Fibroblast of lung (primary cell): Measurements from ENCODE around the gene STK32B. TPM values are rescaled to one million over a fixed set of nuclear protein-coding genes. Genes with fewer than 3 reads are reported as not detected.

Experiments
- DNase-seq, 2 donors: peaks; one replicate each; pipeline versions ENCODE4 v3.0.0 to v3.0.0-alpha.2; 2010; ENCODE audit warnings: low read depth in 2 of 2
- H2AFZ ChIP-seq: 2 replicates; pipeline ENCODE4 v1.5.1; 2012; ENCODE audit warnings: low read length, control low read depth, inconsistent platforms
- H3K27ac ChIP-seq: 2 replicates; pipeline ENCODE4 v1.5.1; 2011; ENCODE audit warnings: low read length, control low read depth; ENCODE audit not compliant: insufficient read depth
- H3K27me3 ChIP-seq: 2 replicates; pipeline ENCODE4 v1.5.1; 2011; ENCODE audit warnings: mild to moderate bottlenecking, low read length; ENCODE audit not compliant: control insufficient read depth, insufficient read depth
- H3K36me3 ChIP-seq: 2 replicates; pipeline ENCODE4 v1.5.1; 2011; ENCODE audit warnings: low read length; ENCODE audit not compliant: control insufficient read depth, insufficient read depth
- H3K4me1 ChIP-seq: 2 replicates; pipeline ENCODE4 v1.5.1; 2011; ENCODE audit warnings: low read length; ENCODE audit not compliant: control insufficient read depth, insufficient read depth; ENCODE audit errors: extremely low read depth
- H3K4me2 ChIP-seq: 2 replicates; pipeline ENCODE4 v1.5.1; 2011; ENCODE audit warnings: low read length, control low read depth; ENCODE audit not compliant: insufficient read depth; ENCODE audit errors: extremely low read depth
- H3K4me3 ChIP-seq, 4 experiments: fragments of 200-600 bp in 1 of 4; sonication (generic) in 1 of 4; replicated peaks in 1 of 4; 2 replicates each; pipeline ENCODE4 v1.5.1; 2011 to 2016; ENCODE audit warnings: low read length in 4 of 4, low read depth in 3 of 4, mild to moderate bottlenecking in 3 of 4, control low read depth in 2 of 4, inconsistent platforms in 1 of 4, mixed read lengths in 1 of 4; ENCODE audit not compliant: insufficient read depth in 1 of 4; ENCODE audit errors: control extremely low read depth in 1 of 4
- H3K79me2 ChIP-seq: 2 replicates; pipeline ENCODE4 v1.5.1; 2012; ENCODE audit warnings: mild to moderate bottlenecking, low read length, inconsistent platforms; ENCODE audit not compliant: control insufficient read depth, insufficient read depth
- H3K9ac ChIP-seq: 2 replicates; pipeline ENCODE4 v1.5.1; 2011; ENCODE audit warnings: mild to moderate bottlenecking, low read length, control low read depth; ENCODE audit not compliant: insufficient read depth
- H3K9me3 ChIP-seq: 2 replicates; pipeline ENCODE4 v1.5.1; 2012; ENCODE audit warnings: low read depth, low read length; ENCODE audit not compliant: control insufficient read depth, insufficient read depth
- H4K20me1 ChIP-seq: 2 replicates; pipeline ENCODE4 v1.5.1; 2011; ENCODE audit warnings: low read length; ENCODE audit not compliant: control insufficient read depth, insufficient read depth; ENCODE audit errors: extremely low read depth
- CTCF ChIP-seq, 2 donors: IDR thresholded peaks in 1 of 2; conservative IDR thresholded peaks in 1 of 2; 1 replicate in 1 of 2; 2 replicates in 1 of 2; pipeline ENCODE4 v1.5.1; 2011 to 2012; ENCODE audit warnings: low read length in 2 of 2, control low read depth in 1 of 2, inconsistent platforms in 1 of 2, low read depth in 1 of 2, mild to moderate bottlenecking in 1 of 2
- EZH2 ChIP-seq: IDR thresholded peaks from 2 replicates; pipeline ENCODE4 v1.5.1; 2012; ENCODE audit warnings: low read length, control low read depth, mild to moderate bottlenecking; ENCODE audit errors: missing control alignments
- polyA plus RNA-seq, 2 donors: library from polyadenylated mRNA; depleted of rRNA in 1 of 2; stranded (reverse) in 1 of 2; unstranded in 1 of 2; fragments of >200 nt; gene quantifications; 2 replicates each; pipeline ENCODE4 v1.2.1, GENCODE V29; 2011 to 2012; ENCODE audit warnings: missing spikeins in 1 of 2
- total RNA-seq: library from RNA; depleted of rRNA; stranded (reverse); fragments of >200 nt; gene quantifications from 2 replicates; pipeline ENCODE4 v1.2.1, GENCODE V29; 2014

STK32B gene
- total and polyA plus RNA-seq, 2 donors (not counting 1 experiment from before 2014, with no cell fraction given) = 0.50 to 1.4 TPM

GRCh38 chr4:5372198-5372597, 320.9 kb downstream of the STK32B start:
- H3K9ac ChIP-seq = no peak overlapping the region
- no peaks in the 10 kb centered on the region for H3K36me3 ChIP-seq
- no peak overlapping the region for H3K27ac ChIP-seq
- H2AFZ ChIP-seq = no peak overlapping the region
- H3K9me3 ChIP-seq = no peaks in the 10 kb centered on the region
- H3K4me3 ChIP-seq = no peak overlapping the region
- H3K79me2 ChIP-seq = no peaks in the 10 kb centered on the region
- H3K4me2 ChIP-seq = no peak overlapping the region
- DNase-seq = no peak
- no peaks in the 10 kb centered on the region for H3K4me1 ChIP-seq
- no peak for TF ChIP-seq EZH2
- no peak for TF ChIP-seq CTCF (conservative IDR thresholded peaks at IDR 0.05 in 1 of 2, IDR thresholded peaks at IDR 0.05 in 1 of 2; ENCODE audit: low read depth in 1 of 2, low read length in 2 of 2)
- H3K27me3 ChIP-seq = no peaks in the 10 kb centered on the region
- H4K20me1 ChIP-seq = no peaks in the 10 kb centered on the region

DNA sequence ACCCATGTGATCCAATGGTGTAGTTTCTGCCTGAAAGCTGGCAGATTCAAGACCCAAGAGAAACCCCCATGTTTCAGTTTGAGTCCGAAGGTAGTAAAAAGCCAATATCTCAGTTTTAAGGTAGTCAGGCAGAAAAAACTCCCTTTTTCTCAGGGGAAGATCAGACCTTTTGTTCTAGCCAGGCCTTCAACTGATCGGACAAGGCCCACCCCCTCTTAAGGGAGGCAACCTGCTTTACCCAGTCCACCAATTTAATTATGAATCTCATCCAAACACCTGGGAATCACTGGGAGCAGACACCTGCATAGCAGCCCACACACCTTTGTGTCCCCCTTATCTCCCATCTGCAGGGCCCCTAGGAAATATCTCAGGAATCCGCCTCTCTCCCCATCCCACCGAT, 322.0 kb downstream of the STK32B start:
- Histone ChIP-seq H4K20me1 (no peaks in the 10 kb centered on the region), H3K4me3 (no peak overlapping the region)
- TF ChIP-seq EZH2 = no peak
- TF ChIP-seq CTCF (conservative IDR thresholded peaks at IDR 0.05 in 1 of 2, IDR thresholded peaks at IDR 0.05 in 1 of 2; ENCODE audit: low read depth in 1 of 2, low read length in 2 of 2) = no peak

DNA sequence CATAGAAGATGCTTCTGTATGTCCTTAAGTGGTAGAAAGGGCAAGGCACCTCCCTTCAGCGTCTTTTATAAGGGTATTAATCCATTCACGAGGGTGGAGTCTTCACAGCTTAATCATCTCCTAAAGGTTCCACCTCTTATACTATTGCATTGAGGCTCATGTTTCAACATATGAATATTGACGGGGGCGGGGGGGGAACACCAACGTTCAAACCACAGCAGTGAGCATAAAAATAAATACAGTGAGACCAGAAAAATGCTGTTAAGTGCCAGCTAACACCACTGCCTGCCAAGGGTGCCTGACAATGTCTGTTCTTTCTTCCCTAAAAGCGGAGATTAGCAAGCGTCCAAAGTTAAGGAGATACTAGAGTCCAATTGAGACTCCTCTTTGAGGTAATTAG, 323.3 kb downstream of the STK32B start:
- peak in 1 of 2 donors; percentile 18 for DNase-seq
- Histone ChIP-seq H4K20me1 (no peaks in the 10 kb centered on the region), H3K9ac (no peak overlapping the region), H3K79me2 (no peaks in the 10 kb centered on the region), H3K9me3 (no peaks in the 10 kb centered on the region), H3K4me2 (no peak overlapping the region), H3K4me3 (no peak overlapping the region), H3K27me3 (no peaks in the 10 kb centered on the region), H2AFZ (no peak overlapping the region), H3K36me3 (no peaks in the 10 kb centered on the region), H3K4me1 (no peaks in the 10 kb centered on the region), H3K27ac (no peak overlapping the region)
- TF ChIP-seq EZH2 (no peak), CTCF (conservative IDR thresholded peaks at IDR 0.05 in 1 of 2, IDR thresholded peaks at IDR 0.05 in 1 of 2; ENCODE audit: low read depth in 1 of 2, low read length in 2 of 2) (no peak)

More for the DNA sequence above, 322.0 kb downstream of the STK32B start:
- Histone ChIP-seq H3K4me1 (no peaks in the 10 kb centered on the region), H3K79me2 (no peaks in the 10 kb centered on the region), H3K9ac (no peak overlapping the region), H3K9me3 (no peaks in the 10 kb centered on the region), H3K36me3 (no peaks in the 10 kb centered on the region), H3K27ac (no peak overlapping the region), H2AFZ (no peak overlapping the region), H3K4me2 (no peak overlapping the region), H3K27me3 (no peaks in the 10 kb centered on the region)
- DNase-seq = no peak
